ENCODE data around the gene ANKH.
A peak's percentile ranks its signal among the peaks of the same experiment; 100 is the strongest.
"Not testable (repeated sequence)": the region's sequence is repeated elsewhere in the genome, so short reads cannot be mapped to it uniquely, and the experiment has no call there.

The ANKH gene

DNA sequence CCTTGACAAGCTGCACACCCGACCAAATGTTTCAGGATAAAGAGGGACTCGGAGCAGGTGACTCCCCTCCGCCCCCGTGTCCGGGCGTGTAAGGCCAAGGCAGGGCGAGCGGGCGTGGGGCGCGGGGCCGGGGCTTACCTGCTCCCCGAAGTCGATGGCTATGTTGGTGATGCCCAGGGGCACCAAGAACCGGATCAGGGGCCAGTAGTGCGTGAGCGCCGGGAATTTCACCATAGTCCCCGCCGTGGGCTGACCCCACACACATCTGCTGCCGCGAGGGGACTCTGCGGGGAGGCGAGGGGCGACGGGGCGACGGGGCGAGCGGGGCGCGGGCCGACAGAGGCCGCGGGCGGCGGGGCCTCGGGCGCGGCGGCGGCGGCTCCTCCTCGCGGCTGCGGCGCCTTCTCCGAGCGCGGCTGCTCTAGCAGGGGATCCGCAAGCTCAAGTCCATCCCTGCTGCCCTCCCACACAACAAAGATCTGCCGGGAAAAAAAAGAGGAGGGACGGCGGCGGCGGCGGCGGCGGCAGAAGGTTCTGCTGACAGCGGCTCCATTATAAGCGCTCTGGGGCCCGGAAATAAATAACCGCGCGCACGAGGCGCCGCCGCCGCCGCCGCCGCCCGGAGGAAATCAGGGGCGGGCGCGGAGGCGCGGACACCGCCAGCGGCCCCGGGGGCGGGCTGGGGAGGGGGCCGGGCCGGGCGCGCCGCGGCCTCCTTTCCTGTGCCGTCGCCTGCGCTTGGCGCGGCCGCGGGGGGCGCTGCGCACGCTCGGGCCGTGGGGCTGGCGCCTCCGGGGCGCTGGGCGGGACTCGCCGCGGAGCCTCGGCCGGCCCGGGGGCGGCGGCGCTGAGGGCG, at the start of gene ANKH:
Gene ANKH, minus strand, starts transcription at position 565 of the 856 bp plus-strand sequence. Its CDS starts 331 bp downstream, at position 234.
- Histone ChIP-seq H3K4me1 (ENCODE audit: control insufficient read depth, low read depth, low read length) (peaks cover 10% of the 10 kb centered on the region), H3K36me3 (ENCODE audit: control insufficient read depth, low read depth, low read length) (no peaks in the 10 kb centered on the region), H3K4me3 (ENCODE audit: low read length) (peak within 1 kb of the TSS; percentile 63), H3K27me3 (ENCODE audit: control insufficient read depth, insufficient read depth, low read length) (peaks cover 50% of the 10 kb centered on the region), H3K9ac (ENCODE audit: low read length) (no peak within 1 kb of the TSS), H3K27ac (ENCODE audit: low read length) (no peak within 1 kb of the TSS), H3K9me3 (ENCODE audit: control insufficient read depth, low read depth, low read length) (no peaks in the 10 kb centered on the region)

GRCh38 chr5:14920121-14920520, 48.5 kb upstream of the ANKH start:
- Histone ChIP-seq H3K27ac (ENCODE audit: low read length) (no peak overlapping the region), H3K36me3 (ENCODE audit: control insufficient read depth, low read depth, low read length) (no peaks in the 10 kb centered on the region), H3K9me3 (ENCODE audit: control insufficient read depth, low read depth, low read length) (no peaks in the 10 kb centered on the region), H3K4me1 (ENCODE audit: control insufficient read depth, low read depth, low read length) (no peaks in the 10 kb centered on the region), H3K9ac (ENCODE audit: low read length) (no peak overlapping the region), H3K4me3 (ENCODE audit: low read length) (no peak overlapping the region), H3K27me3 (ENCODE audit: control insufficient read depth, insufficient read depth, low read length) (no peaks in the 10 kb centered on the region)

DNA sequence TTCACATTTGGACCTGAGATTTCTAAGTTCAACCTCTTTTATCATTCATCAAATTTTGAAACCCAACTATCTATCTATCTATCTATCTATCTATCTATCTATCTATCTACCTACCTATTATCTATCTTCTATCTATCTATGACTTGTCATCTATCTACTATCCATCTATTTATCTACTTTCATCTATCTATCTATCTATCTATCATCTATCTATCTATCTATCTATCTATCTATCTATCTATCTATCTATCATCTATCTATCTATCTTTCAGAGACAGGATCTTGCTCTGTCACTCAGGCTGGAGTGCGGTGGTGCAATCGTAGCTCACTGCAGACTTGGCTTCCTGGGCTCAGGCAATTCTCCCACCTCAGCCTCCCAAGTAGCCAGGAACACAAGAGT, 47.5 kb upstream of the ANKH start:
- H3K4me3 ChIP-seq (ENCODE audit: low read length); H3K9ac ChIP-seq (ENCODE audit: low read length); H3K9me3 ChIP-seq (ENCODE audit: control insufficient read depth, low read depth, low read length); H3K36me3 ChIP-seq (ENCODE audit: control insufficient read depth, low read depth, low read length); H3K27me3 ChIP-seq (ENCODE audit: control insufficient read depth, insufficient read depth, low read length); H3K4me1 ChIP-seq (ENCODE audit: control insufficient read depth, low read depth, low read length); H3K27ac ChIP-seq (ENCODE audit: low read length): not testable (repeated sequence)

DNA sequence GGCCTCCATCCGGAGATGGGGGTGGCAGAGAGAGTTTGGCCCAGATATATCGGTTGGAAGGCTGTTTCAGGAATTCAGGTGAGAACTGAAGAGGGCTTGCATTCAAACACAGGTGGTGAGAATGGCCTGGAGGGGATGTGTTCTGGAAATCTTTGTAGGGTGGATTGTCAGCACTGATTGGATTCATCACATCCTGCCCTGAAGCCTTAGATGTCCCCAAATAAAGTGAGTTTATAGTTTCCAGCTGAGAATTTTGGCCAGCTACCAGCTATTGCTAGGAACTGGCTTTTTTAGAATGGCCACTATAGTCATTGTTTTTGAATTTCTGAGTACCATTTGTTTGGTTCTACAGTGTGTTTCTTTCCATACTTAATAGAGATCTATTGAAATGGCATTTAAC, 46.1 kb upstream of the ANKH start:
- H3K27me3 ChIP-seq (ENCODE audit: control insufficient read depth, insufficient read depth, low read length): no peaks in the 10 kb centered on the region
- no peaks in the 10 kb centered on the region for H3K4me1 ChIP-seq (ENCODE audit: control insufficient read depth, low read depth, low read length)
- no peak overlapping the region for H3K9ac ChIP-seq (ENCODE audit: low read length)
- no peak overlapping the region for H3K27ac ChIP-seq (ENCODE audit: low read length)
- no peaks in the 10 kb centered on the region for H3K36me3 ChIP-seq (ENCODE audit: control insufficient read depth, low read depth, low read length)
- H3K4me3 ChIP-seq (ENCODE audit: low read length): no peak overlapping the region
- H3K9me3 ChIP-seq (ENCODE audit: control insufficient read depth, low read depth, low read length): no peaks in the 10 kb centered on the region

GRCh38 chr5:14915291-14915952, 43.8 kb upstream of the ANKH start:
- Histone ChIP-seq H3K27me3 (ENCODE audit: control insufficient read depth, insufficient read depth, low read length) (no peaks in the 10 kb centered on the region), H3K4me1 (ENCODE audit: control insufficient read depth, low read depth, low read length) (no peaks in the 10 kb centered on the region), H3K36me3 (ENCODE audit: control insufficient read depth, low read depth, low read length) (no peaks in the 10 kb centered on the region), H3K9ac (ENCODE audit: low read length) (no peak overlapping the region), H3K4me3 (ENCODE audit: low read length) (no peak overlapping the region), H3K9me3 (ENCODE audit: control insufficient read depth, low read depth, low read length) (no peaks in the 10 kb centered on the region), H3K27ac (ENCODE audit: low read length) (no peak overlapping the region)

- Histone ChIP-seq H3K4me1 (ENCODE audit: control insufficient read depth, low read depth, low read length) (no peaks in the 10 kb centered on the region), H3K9ac (ENCODE audit: low read length) (no peak overlapping the region), H3K27ac (ENCODE audit: low read length) (no peak overlapping the region), H3K27me3 (ENCODE audit: control insufficient read depth, insufficient read depth, low read length) (no peaks in the 10 kb centered on the region), H3K9me3 (ENCODE audit: control insufficient read depth, low read depth, low read length) (no peaks in the 10 kb centered on the region), H3K4me3 (ENCODE audit: low read length) (no peak overlapping the region), H3K36me3 (ENCODE audit: control insufficient read depth, low read depth, low read length) (no peaks in the 10 kb centered on the region)
Measured at GRCh38 chr5:14914623-14915260, 43.2 kb upstream of the ANKH start.

DNA sequence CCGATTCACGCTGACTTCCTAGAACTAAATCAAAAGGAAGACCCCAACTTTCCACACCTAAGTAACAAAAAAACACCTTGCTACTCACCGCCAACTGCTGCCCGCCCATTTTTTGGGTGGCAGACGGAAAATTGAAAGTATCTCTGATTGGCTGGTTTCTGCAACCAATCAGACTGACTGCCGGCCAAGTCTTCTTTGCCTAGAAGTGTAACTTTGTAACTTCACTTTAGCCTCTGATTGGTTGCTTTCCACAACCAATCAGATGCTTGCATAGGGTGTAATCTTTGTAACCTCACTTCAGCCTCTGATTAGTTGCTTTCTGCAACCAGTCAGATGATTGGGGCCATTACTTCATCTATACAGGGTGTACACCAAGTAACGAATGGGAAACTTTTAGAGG, 42.6 kb upstream of the ANKH start:
- H3K27ac ChIP-seq (ENCODE audit: low read length): no peak overlapping the region
- H3K27me3 ChIP-seq (ENCODE audit: control insufficient read depth, insufficient read depth, low read length): no peaks in the 10 kb centered on the region
- H3K9ac ChIP-seq (ENCODE audit: low read length): no peak overlapping the region
- no peaks in the 10 kb centered on the region for H3K36me3 ChIP-seq (ENCODE audit: control insufficient read depth, low read depth, low read length)
- no peak overlapping the region for H3K4me3 ChIP-seq (ENCODE audit: low read length)
- no peaks in the 10 kb centered on the region for H3K9me3 ChIP-seq (ENCODE audit: control insufficient read depth, low read depth, low read length)
- no peaks in the 10 kb centered on the region for H3K4me1 ChIP-seq (ENCODE audit: control insufficient read depth, low read depth, low read length)

- no peaks in the 10 kb centered on the region for H3K9me3 ChIP-seq (ENCODE audit: control insufficient read depth, low read depth, low read length)
- no peak overlapping the region for H3K9ac ChIP-seq (ENCODE audit: low read length)
- H3K4me3 ChIP-seq (ENCODE audit: low read length): no peak overlapping the region
- no peaks in the 10 kb centered on the region for H3K36me3 ChIP-seq (ENCODE audit: control insufficient read depth, low read depth, low read length)
- H3K27ac ChIP-seq (ENCODE audit: low read length): no peak overlapping the region
- H3K4me1 ChIP-seq (ENCODE audit: control insufficient read depth, low read depth, low read length): no peaks in the 10 kb centered on the region
- no peaks in the 10 kb centered on the region for H3K27me3 ChIP-seq (ENCODE audit: control insufficient read depth, insufficient read depth, low read length)
Measured at GRCh38 chr5:14913096-14913495, 41.5 kb upstream of the ANKH start.

GRCh38 chr5:14912206-14912605, 40.6 kb upstream of the ANKH start:
- Histone ChIP-seq H3K9me3 (ENCODE audit: control insufficient read depth, low read depth, low read length) (no peaks in the 10 kb centered on the region), H3K9ac (ENCODE audit: low read length) (no peak overlapping the region), H3K27me3 (ENCODE audit: control insufficient read depth, insufficient read depth, low read length) (no peaks in the 10 kb centered on the region), H3K27ac (ENCODE audit: low read length) (no peak overlapping the region), H3K4me1 (ENCODE audit: control insufficient read depth, low read depth, low read length) (no peaks in the 10 kb centered on the region), H3K4me3 (ENCODE audit: low read length) (no peak overlapping the region), H3K36me3 (ENCODE audit: control insufficient read depth, low read depth, low read length) (no peaks in the 10 kb centered on the region)

DNA sequence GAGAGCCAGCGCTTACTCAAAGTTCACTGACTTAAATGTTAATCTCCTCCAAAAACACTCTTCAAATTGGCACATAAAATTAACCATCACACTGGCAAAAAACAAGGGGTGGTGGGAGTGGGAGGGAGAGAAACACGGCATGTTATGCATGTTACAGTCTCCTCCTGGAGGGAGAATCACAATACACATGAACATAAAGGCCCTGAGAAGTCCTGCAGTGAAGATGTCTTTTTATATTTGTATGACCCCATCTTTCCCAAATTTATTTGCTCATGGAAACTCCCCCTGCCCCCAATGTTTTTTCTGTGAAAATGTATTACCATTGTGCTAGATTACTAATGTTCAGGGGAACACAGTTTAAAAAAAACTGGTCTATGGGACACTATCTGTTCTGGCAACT, 37.8 kb upstream of the ANKH start:
- Histone ChIP-seq H3K4me3 (ENCODE audit: low read length) (no peak overlapping the region), H3K4me1 (ENCODE audit: control insufficient read depth, low read depth, low read length) (no peaks in the 10 kb centered on the region), H3K9me3 (ENCODE audit: control insufficient read depth, low read depth, low read length) (no peaks in the 10 kb centered on the region), H3K36me3 (ENCODE audit: control insufficient read depth, low read depth, low read length) (no peaks in the 10 kb centered on the region), H3K9ac (ENCODE audit: low read length) (no peak overlapping the region), H3K27me3 (ENCODE audit: control insufficient read depth, insufficient read depth, low read length) (no peaks in the 10 kb centered on the region), H3K27ac (ENCODE audit: low read length) (no peak overlapping the region)

DNA sequence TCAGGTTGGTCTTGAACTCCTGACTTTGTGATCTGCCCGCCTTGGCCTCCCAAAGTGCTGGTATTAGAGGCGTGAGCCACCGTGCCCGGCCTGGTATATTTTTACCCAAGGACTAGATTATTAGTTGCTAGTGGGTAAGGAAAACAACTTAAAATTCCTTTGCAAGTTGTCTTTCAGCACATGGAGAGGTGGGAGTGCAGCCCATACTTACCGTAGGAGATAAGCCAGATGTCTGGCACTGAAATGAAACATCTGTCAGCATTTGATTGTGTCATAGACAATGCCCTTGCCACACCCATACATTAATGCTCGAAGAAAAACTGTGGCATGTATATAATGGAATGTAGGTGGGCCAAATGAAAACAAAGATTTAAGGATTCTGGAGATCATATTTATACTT, 36.6 kb upstream of the ANKH start:
- Histone ChIP-seq H3K4me1 (ENCODE audit: control insufficient read depth, low read depth, low read length) (no peaks in the 10 kb centered on the region), H3K9ac (ENCODE audit: low read length) (no peak overlapping the region), H3K36me3 (ENCODE audit: control insufficient read depth, low read depth, low read length) (no peaks in the 10 kb centered on the region), H3K4me3 (ENCODE audit: low read length) (no peak overlapping the region), H3K27me3 (ENCODE audit: control insufficient read depth, insufficient read depth, low read length) (no peaks in the 10 kb centered on the region), H3K27ac (ENCODE audit: low read length) (no peak overlapping the region), H3K9me3 (ENCODE audit: control insufficient read depth, low read depth, low read length) (no peaks in the 10 kb centered on the region)
